ENCODE results near the gene CCDC63.

CCDC63 gene

DNA sequence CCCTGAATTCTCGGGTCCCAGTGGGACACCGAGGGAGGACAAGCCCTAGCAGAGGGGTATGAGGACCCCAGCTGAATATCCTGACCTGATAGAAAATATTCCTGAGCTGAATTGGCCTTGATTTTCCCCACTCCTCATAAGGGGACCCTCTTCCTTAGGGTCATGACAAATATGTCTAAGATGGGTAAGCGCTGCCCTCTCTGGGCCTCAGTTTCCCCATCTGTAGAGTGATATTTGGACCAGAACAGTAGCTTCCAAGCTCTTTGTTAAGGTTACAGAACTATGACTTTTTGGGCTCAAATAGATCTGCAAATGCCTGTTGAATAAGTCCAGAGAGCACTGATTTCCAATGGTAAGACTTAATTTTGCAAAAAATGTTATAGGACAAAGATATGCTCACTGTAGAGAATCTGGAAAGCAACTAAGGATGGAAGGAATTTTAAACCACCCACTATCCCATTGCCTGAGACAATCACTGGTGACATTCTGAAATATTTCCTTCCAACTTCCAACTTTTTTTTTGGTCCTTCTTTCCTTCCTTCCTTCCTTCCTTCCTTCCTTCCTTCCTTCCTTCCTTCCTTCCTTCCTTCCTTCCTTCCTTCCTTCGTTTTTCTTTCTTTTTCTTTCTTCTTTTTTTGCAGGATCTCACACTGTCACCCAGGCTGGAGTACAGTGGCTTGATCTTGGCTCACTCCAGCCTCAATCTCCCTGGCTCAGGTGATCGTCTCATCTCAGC, 41.6 kb downstream of the CCDC63 start:
- DNase-seq = no peak

- DNase-seq = no peak
These were observed 42.6 kb downstream of the CCDC63 start for GRCh38 chr12:110889361-110889760.

- no peak for DNase-seq
These were observed 47.2 kb downstream of the CCDC63 start for GRCh38 chr12:110893956-110894355.

GRCh38 chr12:110896559-110896958, 49.8 kb downstream of the CCDC63 start:
- no peak for DNase-seq

- no peak for DNase-seq
These were observed 54.6 kb downstream of the CCDC63 start for GRCh38 chr12:110901401-110901800.

DNA sequence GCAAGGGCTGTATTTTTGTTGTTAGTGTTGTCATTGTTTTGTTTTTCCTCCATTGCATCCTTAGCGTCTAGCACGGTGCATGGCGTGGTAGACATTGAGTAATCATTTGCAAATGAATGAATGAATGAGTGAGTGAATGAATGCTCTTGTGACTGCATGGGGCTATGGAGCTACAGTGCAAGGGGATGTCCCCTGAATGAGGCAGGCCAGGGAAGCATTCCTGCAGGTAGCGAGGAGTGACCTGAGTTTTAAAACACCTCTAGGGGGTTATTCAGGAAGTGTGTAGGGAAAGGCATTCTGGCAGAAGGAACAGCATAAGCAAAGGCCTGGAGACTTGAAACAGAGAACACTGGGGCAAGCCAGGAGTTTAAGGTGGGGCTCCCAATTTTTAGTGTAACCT, 56.7 kb downstream of the CCDC63 start:
- no peak for DNase-seq

DNA sequence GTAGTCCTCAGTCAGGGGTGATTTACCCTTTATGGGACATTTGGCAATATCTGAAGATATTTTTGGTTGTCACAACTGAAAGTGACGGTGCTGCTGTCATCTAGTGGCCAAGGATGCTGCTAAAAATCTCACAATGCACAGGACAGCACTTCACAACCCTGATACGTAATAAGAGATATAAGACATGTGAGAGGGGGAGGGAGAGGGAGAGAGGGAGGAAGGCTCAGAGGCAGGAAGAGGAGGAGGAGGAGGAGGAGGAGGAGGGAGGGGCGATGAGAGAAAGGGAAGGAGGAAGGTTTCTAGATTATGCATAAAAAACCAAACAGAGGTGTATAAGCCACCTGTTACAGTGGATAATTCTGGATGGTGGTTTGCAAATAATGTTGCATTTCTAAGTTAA, 59.3 kb downstream of the CCDC63 start:
- DNase-seq = peak; percentile 36

- no peak for DNase-seq
These were observed 59.7 kb downstream of the CCDC63 start for GRCh38 chr12:110906516-110906915.

GRCh38 chr12:110906985-110907384, 60.2 kb downstream of the CCDC63 start:
- no peak for DNase-seq

- DNase-seq = no peak
These were observed 60.8 kb downstream of the CCDC63 start for GRCh38 chr12:110907583-110907982.

DNA sequence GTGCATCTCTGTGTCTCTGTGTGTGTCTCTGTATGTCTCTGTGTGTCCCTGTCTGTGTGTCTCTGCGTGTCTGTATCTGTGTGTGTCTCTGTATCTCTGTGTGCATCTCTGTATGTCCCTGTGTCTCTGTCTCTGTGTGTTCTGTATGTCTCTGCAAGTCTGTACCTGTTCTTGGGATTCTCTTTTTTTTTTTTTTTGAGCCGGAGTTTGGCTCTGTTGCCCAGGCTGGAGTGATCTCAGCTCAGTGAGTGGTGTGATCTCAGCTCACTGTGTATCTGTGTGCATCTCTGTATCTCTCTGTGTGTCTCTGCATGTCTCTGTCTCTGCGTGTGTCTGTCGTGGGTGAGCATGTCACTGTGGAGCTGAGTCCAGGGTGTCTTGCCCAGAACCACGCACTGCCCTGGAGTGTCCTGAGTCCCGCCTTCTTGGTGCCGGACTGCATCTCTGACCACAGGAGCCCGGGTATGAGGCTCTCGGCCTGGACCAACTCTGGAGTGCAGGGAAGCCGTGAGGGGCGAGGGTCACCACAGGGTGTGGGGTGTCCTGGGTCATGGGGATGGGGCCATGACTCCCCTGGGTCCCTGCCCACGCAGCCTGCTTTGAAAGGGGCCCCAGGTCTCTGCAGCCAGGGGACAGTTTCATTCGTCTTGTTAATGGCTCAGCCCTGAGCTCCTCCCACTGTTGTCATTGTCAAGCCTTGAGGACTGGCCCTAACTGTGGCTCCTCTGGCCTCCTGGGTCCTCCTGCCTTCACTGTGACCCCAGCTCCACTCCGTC, 61.8 kb downstream of the CCDC63 start:
- DNase-seq = no peak

DNA sequence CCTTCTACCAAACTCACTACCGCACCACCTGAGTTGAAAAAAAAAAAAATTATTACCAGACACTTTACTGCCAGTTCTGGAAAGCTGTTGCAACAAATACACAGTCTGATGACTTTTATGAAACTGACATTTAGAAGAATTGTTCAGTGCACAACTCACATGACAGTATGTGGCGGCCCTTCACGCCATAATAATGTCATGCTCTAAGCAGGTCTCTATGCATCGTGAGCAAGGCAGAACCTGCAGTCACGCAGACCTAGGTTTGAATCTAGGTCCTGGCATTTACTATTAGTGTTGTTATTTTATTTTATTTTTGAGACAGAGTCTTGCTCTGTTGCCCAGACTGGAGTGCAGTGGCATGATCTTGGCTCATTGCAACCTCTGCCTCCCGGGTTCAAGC, 65.5 kb downstream of the CCDC63 start:
- DNase-seq = no peak

DNA sequence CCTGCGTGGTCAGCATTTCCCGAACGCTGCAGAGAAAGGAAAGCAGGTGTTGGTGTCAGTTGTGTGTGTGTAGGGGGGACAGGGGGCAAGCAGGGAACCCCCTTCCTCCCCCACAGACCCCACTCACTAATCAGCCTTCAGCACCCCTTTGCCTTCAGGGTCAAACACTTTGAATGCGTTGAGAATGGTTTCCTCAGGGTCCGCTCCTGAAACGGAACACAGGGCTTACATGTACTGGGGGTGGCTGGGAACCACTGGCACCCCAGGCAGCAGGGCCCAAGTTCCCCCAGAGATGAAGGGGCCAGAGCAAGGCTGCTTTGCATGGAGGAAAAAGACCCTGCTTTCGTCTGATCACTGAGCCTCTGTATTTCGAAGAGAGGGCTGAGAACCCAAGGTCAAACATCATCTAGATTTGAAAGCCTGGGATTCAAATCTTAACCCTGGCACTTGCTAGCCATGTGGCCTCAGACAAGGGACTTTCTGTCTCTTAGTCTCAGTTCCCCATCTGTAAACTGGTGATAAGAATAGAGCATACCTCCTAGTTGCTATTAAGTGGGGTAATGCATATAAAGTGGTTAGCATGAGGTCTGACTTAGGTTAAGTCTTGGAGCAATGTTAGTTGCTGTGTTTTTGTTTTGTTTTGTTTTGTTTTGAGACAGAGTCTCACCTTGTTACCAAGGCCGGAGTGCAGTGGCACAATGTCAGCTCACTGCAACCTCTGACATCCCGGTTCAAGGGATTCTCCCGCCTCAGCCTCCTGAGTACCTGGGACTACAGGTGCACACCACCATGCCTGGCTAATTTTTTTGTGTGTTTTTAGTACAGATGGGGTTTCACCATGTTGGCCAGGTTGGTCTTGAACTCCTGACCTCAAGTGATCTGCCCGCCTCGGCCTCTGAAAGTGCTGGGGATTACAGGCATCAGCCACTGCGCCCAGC, 66.6 kb downstream of the CCDC63 start:
- peak; percentile 48 for DNase-seq

GRCh38 chr12:110916295-110916875, 69.6 kb downstream of the CCDC63 start:
- DNase-seq = no peak

- DNase-seq = no peak
These were observed 70.7 kb downstream of the CCDC63 start for GRCh38 chr12:110917467-110917866.

DNA sequence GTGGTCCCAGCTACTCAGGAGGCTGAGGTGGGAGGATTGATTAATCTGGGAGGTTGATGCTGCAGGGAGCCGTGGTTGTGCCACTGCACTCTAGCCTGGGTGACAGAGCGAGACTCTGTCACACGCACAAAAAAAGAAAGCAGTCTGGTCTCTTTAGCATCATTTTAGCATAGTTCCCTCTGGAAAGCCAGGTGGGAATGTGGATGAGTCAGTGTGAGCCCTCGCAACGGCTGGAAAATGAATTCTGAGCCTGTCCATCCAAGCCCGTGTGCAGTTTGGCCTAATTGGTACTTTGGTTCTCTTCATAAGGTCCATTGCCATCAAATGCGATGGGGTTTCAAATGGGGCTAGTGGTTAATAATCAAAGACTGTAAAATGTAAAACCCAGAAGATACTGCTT, 71.2 kb downstream of the CCDC63 start:
- no peak for DNase-seq

DNA sequence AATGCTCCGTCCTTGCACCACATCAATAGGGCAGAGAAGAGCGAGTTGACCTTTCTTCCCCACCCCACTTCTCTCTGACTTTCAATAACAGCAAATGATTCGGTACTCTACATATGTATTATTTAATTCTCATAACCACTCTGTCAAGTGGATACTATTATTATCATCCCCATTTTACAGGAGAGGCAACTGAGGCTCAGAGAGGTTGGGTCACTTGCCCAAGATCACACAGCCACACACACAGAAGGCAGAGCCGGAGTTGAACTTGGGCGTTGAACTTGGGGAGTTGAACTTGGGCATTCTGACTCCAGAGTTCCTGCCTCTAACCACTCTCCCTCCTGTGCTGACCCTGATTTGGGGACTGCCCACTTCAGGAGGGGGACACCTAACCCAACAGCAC, 72.9 kb downstream of the CCDC63 start:
- DNase-seq = no peak

GRCh38 chr12:110920324-110920910, 73.6 kb downstream of the CCDC63 start, which contains the start of gene MYL2:
Gene MYL2 (minus strand): TSS chr12:110920579. CDS start chr12:110920529, 50 bp downstream.
- DNase-seq = no peak

DNA sequence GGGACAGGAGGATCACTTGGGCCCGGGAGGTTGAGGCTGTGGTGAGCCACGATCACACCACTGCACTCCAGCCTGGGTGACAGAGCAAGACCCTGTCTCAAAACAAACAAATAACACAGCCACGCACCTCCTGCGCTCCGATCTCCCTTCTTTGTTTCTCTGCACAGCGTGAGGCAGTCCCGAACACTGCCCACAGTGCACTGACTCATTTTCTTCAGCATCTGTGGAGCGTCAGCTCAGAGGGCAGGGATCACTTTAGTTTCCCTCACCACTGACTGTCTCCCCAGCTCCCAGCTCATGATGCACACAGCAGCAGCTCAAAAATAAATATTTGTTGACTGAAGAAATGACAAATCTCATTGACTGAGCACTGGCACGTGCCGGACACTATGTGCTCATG, 74.5 kb downstream of the CCDC63 start:
- no peak for DNase-seq

DNA sequence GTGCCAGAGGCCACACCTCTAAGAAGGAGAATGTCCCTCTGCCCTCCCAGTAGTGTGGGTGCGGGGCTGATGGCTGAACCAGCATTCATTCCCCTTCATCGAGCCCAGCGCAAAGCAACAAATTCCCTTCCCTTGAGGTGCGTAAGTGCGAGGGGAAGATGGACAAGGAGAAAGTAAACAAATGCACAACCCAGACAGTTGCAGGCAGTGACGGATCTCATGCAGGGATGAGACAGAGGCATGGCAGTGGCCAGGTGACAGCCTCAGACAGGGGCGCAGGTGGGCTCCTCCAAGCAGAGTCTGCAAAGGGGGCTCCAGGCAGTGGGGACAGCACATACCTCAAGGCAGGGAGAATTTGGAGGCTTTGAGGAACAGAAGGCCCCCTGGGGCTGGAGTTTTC, 75.9 kb downstream of the CCDC63 start:
- no peak for DNase-seq

DNA sequence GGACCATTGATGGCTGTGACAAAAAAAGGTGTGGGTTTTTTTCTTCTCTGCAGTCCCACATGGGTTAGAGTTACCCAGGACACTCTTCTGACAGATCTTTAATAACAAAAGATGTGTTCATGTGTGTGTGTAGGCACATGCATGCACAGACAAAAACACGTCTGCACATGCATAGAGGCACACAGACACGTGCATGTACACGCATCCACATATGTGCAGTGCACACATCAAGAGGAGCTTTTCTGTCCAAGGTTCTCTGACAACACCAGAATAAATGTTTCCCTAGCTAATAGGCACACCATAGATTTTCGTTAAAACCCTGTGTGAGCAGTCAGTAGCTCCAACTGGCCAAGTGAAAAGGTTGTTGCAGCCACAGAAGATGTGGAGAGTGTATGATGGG, 76.4 kb downstream of the CCDC63 start:
- no peak for DNase-seq

- DNase-seq = no peak
These were observed 77.0 kb downstream of the CCDC63 start for GRCh38 chr12:110923692-110924334.

Data from inflammatory macrophage treated with lipopolysaccharide for 4 hours (primary cell).